Stromal cell of bone marrow (primary cell): ENCODE measurements around the gene CD8B.

ENCODE experiments used
- DNase-seq: peaks from one replicate; pipeline ENCODE4 v3.0.0-alpha.2; 2012; ENCODE audit warnings: low read depth

CD8B gene

GRCh38 chr2:86770816-86771301, 90.8 kb downstream of the CD8B start:
- no peak for DNase-seq

GRCh38 chr2:86769838-86770237, 91.8 kb downstream of the CD8B start:
- no peak for DNase-seq

DNA sequence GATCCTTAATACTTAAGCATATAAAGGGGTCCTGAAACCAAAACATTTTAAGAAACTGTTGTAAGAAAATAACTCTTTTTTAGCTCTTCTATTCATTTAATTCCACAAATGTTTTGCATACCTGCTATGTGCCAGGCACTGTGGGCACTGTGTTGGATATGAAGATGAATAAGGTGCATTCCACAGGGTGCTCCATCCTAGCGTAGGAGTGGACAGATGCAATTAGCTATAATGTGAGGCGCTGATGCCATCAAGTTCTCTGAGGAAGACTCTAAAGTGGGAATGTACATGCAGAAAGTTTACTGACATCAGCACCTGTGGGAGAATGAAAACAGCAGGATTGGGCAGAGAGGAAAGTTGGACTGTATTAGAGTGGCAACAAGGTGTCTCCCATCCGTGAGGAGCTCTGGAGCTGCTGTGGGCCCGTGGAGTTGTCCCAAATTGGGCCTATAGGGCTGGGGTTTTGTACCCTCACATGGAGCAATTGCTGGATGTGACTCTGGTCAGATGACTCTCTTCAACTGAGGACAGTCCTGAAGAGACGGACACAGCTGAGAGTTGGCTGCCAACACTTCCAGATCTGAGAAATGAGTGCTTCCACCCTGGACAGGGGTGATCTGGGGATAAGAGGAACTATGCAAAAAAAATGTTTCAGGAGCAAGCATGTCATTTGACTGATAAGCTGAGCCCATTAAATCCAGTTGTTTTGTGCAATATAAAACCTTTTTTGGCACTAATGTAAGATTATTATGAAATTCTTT, 93.3 kb downstream of the CD8B start:
- no peak for DNase-seq
